Right renal cortex interstitium (tissue), 3 donors: ENCODE measurements around the gene MTHFD2L. TPM values are rescaled to one million over a fixed set of nuclear protein-coding genes. Genes with fewer than 3 reads are reported as not detected.
"Not testable (repeated sequence)": the region's sequence is repeated elsewhere in the genome, so short reads cannot be mapped to it uniquely, and the experiment has no call there.

Experiments
- DNase-seq, 3 donors: peaks; one replicate each; pipeline ENCODE4 v3.0.0-alpha.2; 2013; ENCODE audit warnings: low read depth in 3 of 3, low spot score in 2 of 3
- polyA plus RNA-seq, 3 donors: library from polyadenylated mRNA; unstranded; fragments of 120-200 nt; gene quantifications; one replicate each; pipeline ENCODE4 v1.2.1, GENCODE V29; 2013; ENCODE audit not compliant: insufficient read length in 3 of 3

Gene MTHFD2L
- polyA plus RNA-seq, 3 donors, result 20.9 to 25.7 (median 22.7) TPM

- DNase-seq, result not testable (repeated sequence)
Observed at GRCh38 chr4:74132188-74132587, 25.7 kb upstream of the MTHFD2L start.

GRCh38 chr4:74132944-74133343 lies 25.0 kb upstream of the MTHFD2L start:
- DNase-seq, result no peak

- peak; percentile 52 to 55 (median 53) for DNase-seq
Observed at GRCh38 chr4:74133786-74134499, 24.0 kb upstream of the MTHFD2L start.

GRCh38 chr4:74134500-74134852 lies 23.4 kb upstream of the MTHFD2L start:
- no peak for DNase-seq

- no peak for DNase-seq
Observed at GRCh38 chr4:74146581-74147129, 11.3 kb upstream of the MTHFD2L start.

GRCh38 chr4:74148205-74148604 lies 9.7 kb upstream of the MTHFD2L start:
- DNase-seq, result no peak

GRCh38 chr4:74152836-74153235 lies 5.1 kb upstream of the MTHFD2L start:
- no peak for DNase-seq

- no peak for DNase-seq
Observed at GRCh38 chr4:74156521-74156920, 1.4 kb upstream of the MTHFD2L start.

GRCh38 chr4:74157154-74157553 lies 764 bp upstream of the MTHFD2L start:
- DNase-seq, result no peak

- DNase-seq, result peak in 1 of 3 donors; percentile 8
Observed at GRCh38 chr4:74158466-74159142, 686 bp downstream of the MTHFD2L start.

GRCh38 chr4:74159143-74159709 lies 1.3 kb downstream of the MTHFD2L start:
- peak in 1 of 3 donors; percentile 1 for DNase-seq

- no peak for DNase-seq
Observed at GRCh38 chr4:74161666-74162450, 3.9 kb downstream of the MTHFD2L start.

GRCh38 chr4:74166135-74166534 lies 8.2 kb downstream of the MTHFD2L start:
- no peak for DNase-seq

GRCh38 chr4:74166818-74167217 lies 8.9 kb downstream of the MTHFD2L start:
- DNase-seq, result no peak

- no peak for DNase-seq
Observed at GRCh38 chr4:74167585-74167984, 9.7 kb downstream of the MTHFD2L start.

- DNase-seq, result no peak
Observed at GRCh38 chr4:74168841-74169240, 10.9 kb downstream of the MTHFD2L start.

GRCh38 chr4:74173321-74173720 lies 15.4 kb downstream of the MTHFD2L start:
- no peak for DNase-seq

- DNase-seq, result no peak
Observed at GRCh38 chr4:74174421-74174820, 16.5 kb downstream of the MTHFD2L start.

- no peak for DNase-seq
Observed at GRCh38 chr4:74174941-74175340, 17.0 kb downstream of the MTHFD2L start.

GRCh38 chr4:74175379-74175778 lies 17.5 kb downstream of the MTHFD2L start:
- DNase-seq, result no peak

GRCh38 chr4:74178798-74179197 lies 20.9 kb downstream of the MTHFD2L start:
- DNase-seq, result no peak
